GM21619 (cell line): ENCODE data around the gene STUM.
A peak's percentile ranks its signal among the peaks of the same experiment; 100 is the strongest.
"Not testable (repeated sequence)": the region's sequence is repeated elsewhere in the genome, so short reads cannot be mapped to it uniquely, and the experiment has no call there.

Source experiments
- ATAC-seq: cut with Tn5 transposase; IDR thresholded peaks from one replicate; pipeline ENCODE4 v1.9.1; 2021; ENCODE audit not compliant: unreplicated experiment

STUM gene

DNA sequence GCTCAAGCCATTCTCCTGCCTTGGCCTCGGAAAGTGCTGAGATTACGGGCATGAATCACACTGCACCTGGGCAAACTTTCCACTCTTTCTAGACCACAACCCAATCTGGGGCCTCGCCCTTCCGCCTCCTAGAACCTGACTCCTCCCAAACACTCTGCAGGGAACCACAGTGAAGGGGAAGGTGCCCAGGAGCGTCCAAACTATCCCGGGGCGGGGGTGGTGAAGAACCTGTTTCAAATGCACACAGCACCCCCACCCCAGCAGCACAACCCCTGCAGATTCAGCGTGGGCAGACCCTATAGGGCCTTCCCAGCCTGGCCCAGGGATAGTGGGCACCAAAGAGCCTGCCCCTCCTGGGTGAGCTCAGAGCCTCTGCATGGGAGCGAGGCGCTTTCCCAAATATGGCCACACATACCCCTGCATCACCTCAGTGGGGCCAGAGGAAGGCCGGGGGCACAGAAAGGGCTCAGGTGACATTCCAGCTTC, 86.9 kb downstream of the STUM start:
- ATAC-seq: no peak

DNA sequence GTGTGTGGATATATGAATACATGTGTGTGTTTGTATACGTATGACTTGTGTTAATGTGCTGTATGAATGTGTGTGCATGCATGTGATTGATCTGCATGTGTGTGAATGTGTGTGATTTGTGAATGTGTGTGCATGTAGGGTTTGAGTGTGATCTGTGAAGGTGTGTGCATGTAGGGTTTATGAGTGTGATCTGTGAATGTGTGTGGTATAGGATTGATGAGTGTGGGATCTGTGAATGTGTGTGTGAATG, 88.2 kb downstream of the STUM start:
- no peak for ATAC-seq

DNA sequence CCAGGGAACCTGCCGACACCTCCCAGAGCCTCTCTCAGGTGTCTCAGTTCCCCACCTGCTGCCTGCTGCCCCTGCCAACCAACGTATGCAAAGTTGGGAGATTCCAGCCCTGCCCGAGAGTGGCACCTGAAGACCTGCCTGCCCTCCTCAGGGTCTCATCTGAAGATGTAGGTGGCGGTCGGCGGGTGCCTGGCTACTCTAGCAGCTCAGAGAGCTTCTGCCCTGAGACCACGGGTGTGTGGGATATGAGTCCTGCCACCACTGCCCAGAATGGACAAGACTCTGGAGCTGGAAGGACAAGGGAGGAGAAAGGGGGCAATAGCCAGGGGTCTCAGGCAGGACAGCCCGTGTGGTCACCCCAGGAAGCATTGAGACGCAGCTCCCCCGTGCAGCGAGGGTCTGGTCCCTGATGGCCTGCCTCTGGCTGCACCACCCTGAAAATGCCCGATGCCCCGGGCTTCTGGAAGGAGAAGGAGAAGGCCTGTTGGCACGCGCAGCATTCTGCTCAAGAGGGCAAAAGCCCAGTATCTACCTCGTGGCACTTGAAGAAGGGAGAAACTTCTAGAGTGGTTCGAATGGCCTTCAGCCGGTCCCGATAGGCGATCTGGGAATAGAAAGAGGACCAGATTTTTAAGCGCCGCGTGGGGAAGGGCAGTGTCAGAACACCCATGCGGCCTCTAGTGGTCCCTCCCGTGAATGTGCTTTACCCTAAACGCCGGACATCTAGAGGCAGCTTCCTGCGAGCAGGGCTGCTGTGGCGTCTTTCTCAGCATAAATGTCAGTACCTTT, 88.8 kb downstream of the STUM start:
- no peak for ATAC-seq

DNA sequence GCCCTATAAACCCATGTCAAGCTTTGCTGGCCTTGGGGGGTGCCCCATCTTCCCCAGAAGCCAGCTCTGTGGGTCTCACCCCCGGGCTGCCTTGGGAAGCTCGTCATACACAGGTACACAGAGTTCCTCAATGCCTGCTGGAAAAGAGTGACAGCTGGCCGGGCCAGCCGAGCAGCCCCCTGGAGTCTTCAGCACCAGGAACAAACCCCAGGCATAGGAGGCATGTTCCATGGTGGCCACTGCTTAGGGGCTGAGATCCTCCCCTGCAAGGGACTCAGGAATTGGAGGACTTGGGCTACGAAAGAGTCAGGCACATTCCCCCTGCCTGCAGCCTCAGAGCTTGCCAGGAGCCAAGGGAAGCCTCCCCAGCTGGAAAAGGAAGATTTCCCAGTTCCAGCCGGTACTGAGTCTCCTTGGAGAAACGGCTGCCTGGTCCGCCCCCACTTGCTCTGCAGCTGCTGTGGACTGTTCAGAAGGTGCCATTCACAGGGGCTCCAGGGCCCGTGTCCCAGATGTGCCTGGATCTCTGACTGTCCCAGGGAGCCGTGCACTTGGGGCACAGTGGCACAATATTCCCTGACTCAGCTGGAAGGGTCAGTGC, 89.5 kb downstream of the STUM start:
- no peak for ATAC-seq

DNA sequence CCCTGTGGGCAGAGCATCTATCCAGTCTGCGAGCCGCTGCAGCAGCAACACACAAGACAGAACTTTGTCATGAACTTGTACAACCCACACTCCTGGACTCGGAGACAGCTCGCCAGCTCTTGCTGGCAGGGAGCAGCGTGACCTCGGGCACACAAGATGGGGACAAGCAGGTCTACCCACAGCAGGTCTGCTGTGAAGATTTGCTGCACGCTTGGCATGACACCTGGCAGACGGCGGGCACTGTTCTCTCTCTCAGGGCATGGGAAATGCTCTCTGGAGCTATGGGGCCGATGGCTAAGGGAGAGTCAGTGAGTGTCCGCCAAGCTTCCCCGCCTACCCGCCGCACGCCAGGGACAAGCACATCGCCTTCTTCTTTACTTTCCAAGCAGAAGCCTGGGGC, 90.0 kb downstream of the STUM start:
- ATAC-seq: no peak

DNA sequence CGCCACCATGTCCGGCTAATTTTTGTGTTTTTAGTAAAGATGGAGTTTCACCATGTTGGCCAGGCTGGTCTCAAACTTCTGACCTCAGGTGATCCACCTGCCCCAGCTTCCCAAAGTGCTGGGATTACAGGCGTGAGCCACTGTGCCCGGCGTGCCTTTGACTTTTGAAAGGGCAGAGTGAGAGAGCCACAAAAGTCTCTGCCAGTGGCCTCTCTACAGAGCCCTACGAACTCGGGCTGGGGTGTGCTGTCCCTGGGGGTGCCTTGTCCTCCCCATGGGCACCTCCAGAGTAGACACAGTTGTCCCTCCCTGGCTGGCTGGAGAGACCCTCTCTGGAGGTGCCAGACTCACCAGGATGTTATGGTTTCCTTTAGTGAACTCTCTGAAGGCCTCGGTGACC, 90.6 kb downstream of the STUM start:
- ATAC-seq: not testable (repeated sequence)

DNA sequence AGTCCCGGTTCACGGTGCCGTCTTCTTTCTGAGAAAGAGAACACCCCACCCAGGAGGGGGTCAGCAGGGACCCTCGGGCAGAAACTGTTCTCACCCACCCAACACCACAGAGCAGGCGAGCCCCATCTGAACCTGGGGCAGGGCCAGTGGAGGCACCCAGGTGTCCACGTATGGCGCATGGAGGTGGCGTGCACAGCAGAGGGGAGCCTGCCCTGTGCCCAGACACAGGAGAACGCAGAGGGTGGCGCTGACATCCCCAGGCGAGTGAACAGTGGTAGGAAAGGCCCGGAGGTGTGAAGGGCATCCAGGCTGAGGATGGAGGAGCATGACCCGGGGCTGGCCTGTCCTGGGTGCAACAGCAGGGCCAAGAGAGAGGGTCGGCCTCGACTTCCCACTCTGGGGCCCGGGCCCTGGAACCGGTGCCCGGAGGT, 91.1 kb downstream of the STUM start:
- no peak for ATAC-seq

DNA sequence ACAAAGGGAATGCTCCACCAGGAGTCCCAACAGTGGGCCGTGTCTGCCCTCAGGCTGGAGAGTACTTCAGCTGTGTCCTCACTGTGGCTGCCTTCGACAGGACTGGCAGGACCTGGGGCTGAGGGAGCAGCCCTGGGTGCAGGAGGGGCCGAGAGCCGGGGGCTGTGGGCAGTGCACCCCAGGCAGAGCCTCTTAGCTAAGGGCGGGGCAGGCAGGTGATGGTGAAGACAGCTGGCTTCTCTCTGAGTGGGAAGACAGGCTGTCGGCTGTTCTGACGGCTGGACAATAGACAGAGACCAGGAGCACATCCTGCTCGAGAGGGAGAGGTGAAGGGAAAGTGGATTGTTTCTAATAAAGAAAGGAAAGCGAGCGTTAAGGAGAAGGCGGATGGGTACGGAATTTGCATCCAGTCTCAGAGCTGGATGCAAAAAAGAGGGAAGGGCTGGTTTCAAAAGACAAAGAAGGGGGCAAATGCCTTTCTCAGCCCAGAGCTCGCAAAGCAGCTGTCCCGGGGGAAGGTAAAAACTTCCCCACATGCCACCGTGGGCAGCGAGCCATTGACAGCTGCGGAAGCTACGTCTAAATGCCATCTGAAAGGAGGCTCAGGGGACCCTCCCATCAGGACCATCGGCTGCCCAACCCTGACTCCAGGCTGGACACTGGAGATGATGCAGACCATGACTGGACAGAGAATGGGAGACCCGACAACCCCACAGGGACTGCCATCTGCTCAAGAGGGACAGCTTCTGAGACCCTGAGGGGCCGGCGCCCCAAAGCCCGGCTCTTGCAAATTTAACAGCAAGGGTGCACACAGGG, 92.0 kb downstream of the STUM start:
- ATAC-seq: no peak

DNA sequence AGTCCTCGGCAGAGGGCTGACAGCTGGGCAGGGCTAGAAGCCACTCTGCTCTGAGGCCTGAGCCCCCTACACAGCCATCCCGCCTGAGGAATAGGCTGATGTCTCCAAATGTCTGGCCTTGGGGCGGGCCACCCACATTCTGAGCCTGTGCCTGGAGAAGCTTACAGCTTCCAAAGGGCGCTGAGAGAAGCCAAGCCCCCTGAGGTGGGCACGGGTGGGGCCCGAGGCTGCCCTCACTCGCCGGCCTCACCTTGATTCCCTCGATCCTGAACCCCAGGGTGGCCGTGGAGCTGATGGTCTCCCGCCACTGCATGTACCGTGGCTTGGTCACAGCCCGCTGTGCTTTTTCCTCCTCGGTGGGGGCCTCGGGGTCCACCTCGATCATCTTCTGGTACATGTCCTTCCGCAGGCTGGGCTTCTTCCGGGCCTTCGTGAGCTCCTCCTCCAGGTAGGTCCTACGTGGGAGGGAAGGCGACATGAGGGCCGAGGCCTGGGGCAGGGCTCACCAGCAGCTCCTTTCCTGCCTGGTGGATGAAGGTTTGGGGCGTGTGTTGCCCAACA, 93.2 kb downstream of the STUM start:
- no peak for ATAC-seq

DNA sequence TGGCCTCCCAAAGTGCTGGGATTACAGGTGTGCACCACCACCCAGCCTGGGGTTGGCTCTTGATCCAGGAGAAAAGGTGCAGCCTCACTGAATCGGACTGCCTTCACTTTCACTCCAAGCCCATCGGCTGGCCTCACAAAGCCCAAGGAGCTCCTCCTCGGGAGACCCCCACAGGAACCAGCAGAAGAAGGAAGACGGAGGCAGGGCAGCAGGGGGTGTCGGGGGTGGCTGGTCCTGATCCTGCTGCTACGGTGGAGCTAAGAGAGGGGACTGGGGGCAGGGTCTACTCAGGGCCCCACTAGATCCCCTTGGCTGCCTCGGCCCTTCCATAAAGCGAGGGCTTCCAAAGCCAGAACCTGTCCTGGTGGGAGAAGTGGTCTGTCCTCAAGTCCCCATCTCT, 93.9 kb downstream of the STUM start:
- no peak for ATAC-seq

DNA sequence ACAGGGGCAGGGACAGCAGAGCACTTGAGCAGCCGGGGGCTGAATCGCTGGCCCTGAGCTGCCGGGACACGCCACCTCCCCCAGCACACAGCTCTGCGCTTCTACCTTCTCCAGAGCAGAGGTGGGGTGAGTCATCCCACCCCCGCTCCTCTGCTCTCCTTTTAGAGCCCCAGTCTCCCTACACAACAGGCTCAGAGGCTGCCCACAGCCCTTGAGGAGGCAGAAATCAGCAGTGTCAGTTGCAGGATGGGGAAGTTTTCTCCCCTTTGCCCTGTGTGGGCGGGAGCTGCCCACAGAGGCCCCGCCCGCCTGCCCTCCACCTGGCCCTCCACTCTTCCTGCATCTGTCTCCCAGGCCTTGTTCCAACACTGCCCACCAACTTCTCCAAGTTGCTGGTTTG, 94.6 kb downstream of the STUM start:
- peak; percentile 58 for ATAC-seq

DNA sequence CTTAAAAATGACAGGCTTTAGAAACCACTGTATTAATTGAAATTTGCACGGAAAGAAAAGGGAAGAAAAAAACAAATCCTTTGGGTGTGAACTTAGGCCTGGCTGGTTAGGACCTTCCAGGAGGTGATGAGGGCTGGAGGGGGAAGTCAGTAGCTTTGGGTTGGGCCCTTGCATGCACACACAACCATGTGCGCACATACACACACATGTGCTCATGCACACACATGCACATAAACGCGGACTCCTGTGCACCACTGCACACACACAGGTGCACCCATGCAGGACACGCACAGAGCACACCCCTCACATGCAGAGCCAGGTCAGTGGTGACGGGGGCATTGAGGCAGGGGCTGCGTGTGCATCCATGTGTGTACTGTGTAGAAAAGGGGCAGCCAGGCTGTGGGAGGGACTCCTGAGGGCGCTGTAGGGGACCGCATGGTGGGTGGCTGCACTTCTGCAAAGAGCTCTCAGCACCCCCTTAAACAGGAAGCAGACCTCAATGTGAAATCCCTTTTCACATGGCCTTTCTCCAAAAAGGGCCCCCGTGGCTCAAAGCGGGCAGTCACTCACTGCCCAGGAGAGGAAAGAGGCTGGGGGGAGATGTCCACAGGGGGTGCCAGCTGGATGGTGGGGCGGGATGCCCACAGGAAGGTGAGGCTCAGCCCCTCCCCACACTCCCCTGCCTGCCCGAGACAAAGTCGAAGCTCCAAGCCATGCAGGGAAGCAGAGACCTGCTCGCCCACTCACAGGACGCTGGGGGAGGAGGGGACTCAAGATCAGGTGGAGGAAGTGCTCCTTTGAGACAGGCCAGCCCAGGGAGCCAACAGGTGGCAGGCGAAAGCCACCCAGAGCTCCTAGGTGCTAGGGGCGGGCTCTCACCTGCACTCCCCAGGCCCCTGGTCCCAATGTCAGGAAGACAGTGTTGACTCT, 95.3 kb downstream of the STUM start:
- ATAC-seq: peak; percentile 45

DNA sequence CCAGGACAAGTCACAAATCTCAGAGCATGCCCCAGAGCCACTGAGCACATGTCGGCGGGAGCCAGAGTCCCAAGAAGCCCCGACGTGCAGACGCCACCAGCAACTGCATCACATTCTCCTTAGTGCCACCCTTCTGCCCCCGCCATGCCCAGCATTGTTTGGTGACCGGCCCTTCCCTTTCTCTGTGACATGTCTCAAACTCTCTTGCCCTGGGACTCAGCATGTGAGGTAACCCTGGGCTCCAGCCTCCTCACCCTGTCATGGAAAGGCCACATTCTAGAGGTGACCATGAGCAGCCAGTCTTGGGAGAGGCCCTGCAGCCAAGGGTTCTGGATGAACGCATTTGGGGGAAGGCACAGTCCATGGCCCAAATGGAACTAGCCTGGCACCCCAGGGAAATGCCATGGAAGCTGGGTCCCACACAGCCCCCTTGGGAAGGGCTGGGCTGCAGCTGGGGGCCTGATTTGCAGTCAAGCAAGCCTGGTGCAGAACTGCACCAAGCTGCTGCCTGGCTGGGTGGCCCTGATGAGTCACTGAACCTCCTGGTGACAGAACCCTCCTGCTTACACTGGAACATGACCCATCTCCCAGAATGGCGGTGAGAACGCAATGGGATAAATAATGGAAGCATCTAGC, 96.1 kb downstream of the STUM start:
- ATAC-seq: no peak

DNA sequence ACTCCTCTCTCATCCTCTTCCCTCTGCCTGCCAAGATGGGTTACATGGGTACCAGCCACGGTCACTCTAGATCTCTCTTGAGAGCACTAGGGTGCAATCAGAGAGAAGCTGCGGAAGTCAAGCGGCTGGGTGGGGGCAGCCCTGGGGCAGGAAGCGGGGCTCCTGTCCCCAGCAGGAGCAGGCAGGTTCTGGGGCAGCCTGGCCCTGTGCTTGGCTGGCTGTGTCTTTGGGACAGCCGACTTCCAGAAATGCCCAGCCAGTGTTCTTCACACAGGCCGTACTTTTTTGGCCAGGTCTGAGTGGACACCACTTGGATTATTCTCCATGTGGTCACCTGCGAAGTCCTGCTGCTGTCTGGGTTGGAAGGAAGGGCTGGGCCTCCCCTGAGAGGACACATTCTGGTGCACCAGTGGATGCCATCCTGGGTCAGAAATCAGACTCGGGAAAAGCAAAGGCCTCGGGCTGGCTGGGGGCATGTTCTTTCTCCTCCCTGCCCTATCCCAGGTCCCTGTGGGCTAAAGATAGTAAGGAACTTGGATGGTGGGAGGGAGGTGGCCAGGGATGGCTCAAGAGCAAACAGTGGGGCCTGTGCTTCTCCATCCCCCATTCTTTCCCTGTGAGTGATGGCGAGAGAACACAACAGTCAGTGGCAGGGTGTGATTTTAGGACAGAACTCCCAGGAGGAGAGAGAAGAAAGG, 96.9 kb downstream of the STUM start:
- ATAC-seq: no peak

DNA sequence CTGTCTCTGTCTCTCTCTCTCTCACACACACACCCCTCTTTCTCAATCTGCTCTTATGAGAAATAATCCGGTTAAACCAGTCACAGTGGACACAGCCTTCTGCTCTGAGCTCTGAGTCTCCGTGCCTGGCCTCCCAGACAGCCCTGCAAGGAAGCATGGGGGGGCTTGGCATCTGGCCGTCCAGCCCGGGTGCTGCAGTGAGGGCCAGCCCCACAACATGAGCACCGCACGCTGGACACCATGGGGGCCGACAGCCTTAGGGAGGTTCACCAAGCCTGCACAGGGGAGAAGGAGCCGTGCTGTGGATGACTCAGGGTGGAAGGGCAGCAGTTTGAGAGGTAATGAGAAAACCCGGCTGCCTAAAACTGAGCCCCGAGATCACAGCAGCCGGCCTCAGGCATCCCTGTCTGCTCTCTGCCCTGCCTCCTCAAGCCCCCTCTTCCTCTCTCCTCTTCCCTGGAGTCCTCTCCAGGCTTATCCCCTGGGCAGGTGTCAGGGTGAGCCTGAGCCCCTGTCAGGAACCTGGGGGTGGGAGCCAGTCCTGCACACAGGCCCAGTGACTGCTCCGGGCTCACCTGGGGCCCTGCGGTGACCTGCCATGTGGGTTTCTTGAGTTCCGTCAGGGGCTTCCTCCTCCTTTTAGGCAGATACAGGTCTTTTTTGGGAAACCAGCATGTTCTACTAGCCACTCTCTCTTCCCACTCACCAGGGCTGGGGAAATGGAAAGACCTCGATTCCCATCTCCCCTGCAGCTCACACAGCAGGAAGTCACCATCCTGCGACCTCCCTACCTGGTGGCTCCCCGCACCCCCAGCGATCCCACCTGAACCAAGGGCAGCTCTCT, 97.7 kb downstream of the STUM start:
- no peak for ATAC-seq

DNA sequence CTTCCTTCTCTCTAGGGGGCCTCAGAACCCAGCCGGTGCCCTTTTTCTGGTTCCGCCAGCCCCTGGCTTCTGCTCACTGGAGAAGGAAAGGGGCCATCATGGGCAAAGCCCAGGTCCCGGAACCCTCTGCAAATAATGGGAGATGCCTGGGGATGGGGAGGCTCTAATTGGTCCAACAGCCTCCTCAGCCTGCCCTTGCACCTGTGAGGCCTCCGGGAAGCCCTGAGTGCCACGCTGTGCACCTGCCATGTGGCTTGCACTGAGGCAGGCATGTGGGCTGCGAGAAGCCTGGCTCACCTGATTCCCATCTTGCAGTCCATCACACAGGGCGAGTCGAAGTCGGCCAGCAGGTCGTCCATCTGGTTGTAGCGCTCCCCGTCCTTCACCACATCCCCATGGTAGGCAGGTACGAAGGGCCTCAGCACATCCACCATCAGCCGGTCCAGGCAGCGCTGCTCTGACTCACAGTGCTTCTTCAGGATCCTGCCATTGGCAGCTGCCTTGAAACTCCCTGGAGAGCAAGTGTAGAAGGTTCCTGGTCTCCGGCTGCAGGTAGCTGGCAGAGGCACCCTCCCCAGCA, 98.4 kb downstream of the STUM start:
- ATAC-seq: no peak

DNA sequence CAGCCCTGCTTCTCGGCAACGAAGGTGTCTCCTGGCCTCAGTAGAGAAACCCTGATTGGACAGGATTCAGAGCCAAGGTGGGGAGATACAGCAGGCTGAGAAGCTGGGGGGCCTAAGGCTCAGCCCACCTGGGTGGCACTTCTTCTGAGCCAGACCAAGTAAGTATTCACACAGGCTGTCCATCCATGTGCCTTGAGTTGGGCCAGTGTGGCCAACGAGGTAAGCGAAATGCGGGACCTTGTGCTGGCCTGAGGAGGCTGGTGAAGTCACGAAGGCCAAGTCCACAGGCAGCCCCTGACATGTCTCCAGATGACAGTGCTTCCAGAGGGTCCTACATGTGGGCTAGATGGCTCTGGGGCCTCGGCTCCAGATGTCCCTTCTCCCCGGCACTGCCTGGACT, 99.2 kb downstream of the STUM start:
- no peak for ATAC-seq

DNA sequence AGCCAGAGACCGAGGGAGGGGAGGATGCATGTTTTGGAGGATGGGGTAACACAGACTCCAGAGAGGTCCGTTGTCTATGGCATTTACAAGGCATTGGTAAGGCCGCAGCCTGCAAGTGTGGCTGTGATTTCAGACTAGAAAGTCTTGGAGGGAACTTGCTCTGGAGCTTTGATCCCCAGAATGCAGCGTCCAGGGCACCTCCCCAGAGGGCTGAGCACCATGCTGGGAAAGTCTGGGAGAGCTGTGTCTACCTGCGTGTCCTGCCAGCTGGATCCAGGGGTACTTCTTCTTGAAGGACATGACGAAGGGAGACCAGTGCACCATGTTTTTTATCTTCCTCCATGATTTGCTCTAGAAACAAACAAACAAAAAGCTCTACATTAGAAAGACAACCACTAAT, 99.9 kb downstream of the STUM start:
- ATAC-seq: no peak
